Astrocyte of the spinal cord (primary cell): Measurements from ENCODE around the gene BBOF1.

Experiments
- DNase-seq: peaks from one replicate; pipeline ENCODE4 v3.0.0; 2011; ENCODE audit warnings: low read depth, low spot score
- H3K4me3 ChIP-seq: 2 replicates; pipeline ENCODE4 v1.5.1; 2011; ENCODE audit warnings: low read depth, mild to moderate bottlenecking, low read length, moderate library complexity
- CTCF ChIP-seq: IDR thresholded peaks from 2 replicates; pipeline ENCODE4 v1.5.1; 2012; ENCODE audit warnings: low read depth, mild to moderate bottlenecking, low read length, inconsistent platforms
- in situ Hi-C: cut with HindIII; loops from 2 replicates; pipeline ENCODE4 v1.10.0; 2017; ENCODE audit warnings: low sequenced_read_pairs

Gene BBOF1

GRCh38 chr14:74014299-74014698 is 4.8 kb upstream of the BBOF1 start:
- TF ChIP-seq CTCF: no peak
- DNase-seq: no peak
- no peak overlapping the region for H3K4me3 ChIP-seq
- in situ Hi-C loops: no loop called here

GRCh38 chr14:74015176-74015575 is 4.0 kb upstream of the BBOF1 start:
- TF ChIP-seq CTCF: no peak
- H3K4me3 ChIP-seq: no peak overlapping the region
- no peak for DNase-seq
- in situ Hi-C loops: no loop called here

- H3K4me3 ChIP-seq: no peak overlapping the region
- no peak for DNase-seq
- in situ Hi-C loops: no loop called here
- no peak for TF ChIP-seq CTCF
These were observed 3.2 kb upstream of the BBOF1 start for GRCh38 chr14:74015963-74016362.

- peak overlapping the region; percentile 87 for H3K4me3 ChIP-seq
- TF ChIP-seq CTCF: no peak
- in situ Hi-C loops: no loop called here
- DNase-seq: peak; percentile 80
These were observed 969 bp upstream of the BBOF1 start for GRCh38 chr14:74018174-74018585.

- in situ Hi-C loops: no loop called here
- no peak for TF ChIP-seq CTCF
- peak overlapping the region; percentile 87 for H3K4me3 ChIP-seq
- peak; percentile 63 for DNase-seq
These were observed 424 bp downstream of the BBOF1 start for GRCh38 chr14:74019408-74020137.

- DNase-seq: no peak
- TF ChIP-seq CTCF: no peak
- in situ Hi-C loops: no loop called here
- no peak overlapping the region for H3K4me3 ChIP-seq
These were observed 3.2 kb downstream of the BBOF1 start for GRCh38 chr14:74022346-74022745.
